ENCODE results near the gene ZNF467.

The ZNF467 gene

DNA sequence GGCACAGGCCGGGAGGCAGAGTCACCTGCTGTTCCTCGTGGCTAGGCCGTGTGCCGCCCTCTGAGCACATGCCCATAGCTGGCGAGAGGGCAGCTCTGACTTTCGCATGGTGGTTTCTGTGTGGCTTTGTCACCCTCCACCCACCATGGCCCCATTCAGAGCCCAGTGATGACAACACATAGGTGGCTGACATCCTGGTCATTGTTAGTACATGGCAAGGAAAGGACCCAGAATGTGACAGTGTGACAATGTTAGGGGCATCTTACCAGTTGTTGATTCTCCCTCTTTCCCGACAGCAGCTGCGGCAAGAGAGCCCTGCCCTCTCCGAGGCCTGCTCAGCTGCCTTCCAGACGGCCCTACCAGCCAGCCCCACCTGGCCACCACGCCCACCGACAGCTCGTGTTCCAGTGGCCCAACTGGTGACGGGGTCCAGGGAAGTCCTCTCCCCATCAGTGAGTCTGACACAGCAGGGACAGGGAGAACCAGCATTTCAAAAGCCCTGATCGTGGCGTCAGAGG, 52.2 kb downstream of the ZNF467 start:
- TF ChIP-seq ZNF8 (CRISPR knock-in tag; IDR thresholded peaks at IDR 0.05) (no peak), TOX (CRISPR knock-in tag; IDR thresholded peaks at IDR 0.05; ENCODE audit: borderline replicate concordance) (no peak), POU6F1 (CRISPR knock-in tag; IDR thresholded peaks at IDR 0.05; ENCODE audit: borderline replicate concordance, low read depth) (no peak), ZC3H10 (CRISPR knock-in tag; IDR thresholded peaks at IDR 0.05) (no peak)
- ATAC-seq, result no peak

- ATAC-seq, result peak; percentile 6; the same call in 1 of the 3 replicates
- TF ChIP-seq ISL1 (CRISPR knock-in tag; IDR thresholded peaks at IDR 0.05) (no peak), TCF4 (CRISPR knock-in tag; IDR thresholded peaks at IDR 0.05; ENCODE audit: borderline replicate concordance) (0 out of 2 replicates have a peak, but pooled peaks have one; percentile 21), ZFP30 (CRISPR knock-in tag; IDR thresholded peaks at IDR 0.05) (no peak)
These were observed 52.9 kb downstream of the ZNF467 start for GRCh38 chr7:149720372-149721083.

DNA sequence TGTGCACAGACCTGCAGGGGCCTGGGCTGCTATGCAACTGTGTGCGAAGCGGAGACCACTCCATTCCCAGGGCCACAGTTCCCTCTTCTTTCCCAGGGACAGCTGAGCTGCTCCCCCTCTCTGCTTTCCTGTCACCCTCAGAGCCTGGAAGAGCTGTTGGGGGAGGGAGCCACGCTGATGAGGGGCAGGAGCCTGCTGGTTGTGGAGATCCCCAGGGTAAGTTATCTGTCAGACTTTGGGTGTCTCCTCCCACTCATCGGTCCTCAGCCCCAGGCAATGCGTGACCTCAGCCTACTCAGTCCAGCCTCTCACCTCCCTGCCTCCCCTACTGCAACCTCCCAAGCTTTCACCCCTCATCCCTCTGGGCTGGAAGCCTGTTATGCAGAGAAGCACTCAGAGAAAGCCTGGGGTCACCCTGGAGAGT, 53.5 kb downstream of the ZNF467 start:
- TF ChIP-seq TCF4 (CRISPR knock-in tag; IDR thresholded peaks at IDR 0.05; ENCODE audit: borderline replicate concordance), result no peak
- TF ChIP-seq ZNF565 (CRISPR knock-in tag; conservative IDR thresholded peaks at IDR 0.05; ENCODE audit: low read depth), result no peak
- no peak for TF ChIP-seq ESRRG (CRISPR knock-in tag; IDR thresholded peaks at IDR 0.05)
- no peak for ATAC-seq

- TF ChIP-seq ZFP3 (CRISPR knock-in tag; IDR thresholded peaks at IDR 0.05), result no peak
- TF ChIP-seq PPARA (CRISPR knock-in tag; IDR thresholded peaks at IDR 0.05; ENCODE audit: borderline replicate concordance), result no peak
- no peak for TF ChIP-seq TCF4 (CRISPR knock-in tag; IDR thresholded peaks at IDR 0.05; ENCODE audit: borderline replicate concordance)
- TF ChIP-seq CSDC2 (CRISPR knock-in tag; IDR thresholded peaks at IDR 0.05), result no peak
- no peak for TF ChIP-seq PATZ1 (CRISPR knock-in tag; IDR thresholded peaks at IDR 0.05; ENCODE audit: borderline replicate concordance)
- no peak for TF ChIP-seq OSR1 (CRISPR knock-in tag; IDR thresholded peaks at IDR 0.05)
- no peak for ATAC-seq
These were observed 54.1 kb downstream of the ZNF467 start for GRCh38 chr7:149719050-149719899.

- TF ChIP-seq ZNF565 (CRISPR knock-in tag; conservative IDR thresholded peaks at IDR 0.05; ENCODE audit: low read depth), result no peak
- no peak for TF ChIP-seq RARB (CRISPR knock-in tag; IDR thresholded peaks at IDR 0.05)
- TF ChIP-seq, protein P1, sequence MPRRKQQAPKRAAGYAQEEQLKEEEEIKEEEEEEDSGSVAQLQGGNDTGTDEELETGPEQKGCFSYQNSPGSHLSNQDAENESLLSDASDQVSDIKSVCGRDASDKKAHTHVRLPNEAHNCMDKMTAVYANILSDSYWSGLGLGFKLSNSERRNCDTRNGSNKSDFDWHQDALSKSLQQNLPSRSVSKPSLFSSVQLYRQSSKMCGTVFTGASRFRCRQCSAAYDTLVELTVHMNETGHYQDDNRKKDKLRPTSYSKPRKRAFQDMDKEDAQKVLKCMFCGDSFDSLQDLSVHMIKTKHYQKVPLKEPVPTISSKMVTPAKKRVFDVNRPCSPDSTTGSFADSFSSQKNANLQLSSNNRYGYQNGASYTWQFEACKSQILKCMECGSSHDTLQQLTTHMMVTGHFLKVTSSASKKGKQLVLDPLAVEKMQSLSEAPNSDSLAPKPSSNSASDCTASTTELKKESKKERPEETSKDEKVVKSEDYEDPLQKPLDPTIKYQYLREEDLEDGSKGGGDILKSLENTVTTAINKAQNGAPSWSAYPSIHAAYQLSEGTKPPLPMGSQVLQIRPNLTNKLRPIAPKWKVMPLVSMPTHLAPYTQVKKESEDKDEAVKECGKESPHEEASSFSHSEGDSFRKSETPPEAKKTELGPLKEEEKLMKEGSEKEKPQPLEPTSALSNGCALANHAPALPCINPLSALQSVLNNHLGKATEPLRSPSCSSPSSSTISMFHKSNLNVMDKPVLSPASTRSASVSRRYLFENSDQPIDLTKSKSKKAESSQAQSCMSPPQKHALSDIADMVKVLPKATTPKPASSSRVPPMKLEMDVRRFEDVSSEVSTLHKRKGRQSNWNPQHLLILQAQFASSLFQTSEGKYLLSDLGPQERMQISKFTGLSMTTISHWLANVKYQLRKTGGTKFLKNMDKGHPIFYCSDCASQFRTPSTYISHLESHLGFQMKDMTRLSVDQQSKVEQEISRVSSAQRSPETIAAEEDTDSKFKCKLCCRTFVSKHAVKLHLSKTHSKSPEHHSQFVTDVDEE (CRISPR knock-in tag; IDR thresholded peaks at IDR 0.05), result no peak
- no peak for TF ChIP-seq ZNF70 (CRISPR knock-in tag; IDR thresholded peaks at IDR 0.05)
- ATAC-seq, result no peak
These were observed 54.7 kb downstream of the ZNF467 start for GRCh38 chr7:149718730-149719049.

DNA sequence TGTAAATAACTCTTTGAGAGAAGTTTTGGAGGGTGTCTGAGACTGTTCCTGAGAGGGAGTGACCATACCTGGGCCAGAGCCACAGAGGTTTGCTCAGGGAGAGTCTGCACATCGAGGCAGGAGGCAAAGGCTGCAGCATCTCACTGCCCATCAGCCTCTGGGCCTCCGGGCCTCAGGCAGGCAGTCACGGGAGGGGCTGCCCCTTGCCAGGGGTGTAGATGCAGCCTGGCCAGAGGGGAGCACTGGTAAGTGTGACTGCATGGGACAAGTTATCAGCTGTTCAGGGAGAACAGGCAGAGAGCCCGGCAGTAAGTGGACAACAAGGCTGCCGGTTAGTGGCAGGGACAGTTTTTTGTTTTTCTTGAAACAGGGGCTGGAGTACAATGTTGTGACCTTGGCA, 55.9 kb downstream of the ZNF467 start:
- no peak for ATAC-seq
- TF ChIP-seq CSDC2 (CRISPR knock-in tag; IDR thresholded peaks at IDR 0.05), result no peak
- no peak for TF ChIP-seq PATZ1 (CRISPR knock-in tag; IDR thresholded peaks at IDR 0.05; ENCODE audit: borderline replicate concordance)
- no peak for TF ChIP-seq ZNF8 (CRISPR knock-in tag; IDR thresholded peaks at IDR 0.05)
- TF ChIP-seq ZFP30 (CRISPR knock-in tag; IDR thresholded peaks at IDR 0.05), result no peak
- no peak for TF ChIP-seq ZC3H10 (CRISPR knock-in tag; IDR thresholded peaks at IDR 0.05)
- TF ChIP-seq ISL1 (CRISPR knock-in tag; IDR thresholded peaks at IDR 0.05), result no peak
- TF ChIP-seq, protein P2, sequence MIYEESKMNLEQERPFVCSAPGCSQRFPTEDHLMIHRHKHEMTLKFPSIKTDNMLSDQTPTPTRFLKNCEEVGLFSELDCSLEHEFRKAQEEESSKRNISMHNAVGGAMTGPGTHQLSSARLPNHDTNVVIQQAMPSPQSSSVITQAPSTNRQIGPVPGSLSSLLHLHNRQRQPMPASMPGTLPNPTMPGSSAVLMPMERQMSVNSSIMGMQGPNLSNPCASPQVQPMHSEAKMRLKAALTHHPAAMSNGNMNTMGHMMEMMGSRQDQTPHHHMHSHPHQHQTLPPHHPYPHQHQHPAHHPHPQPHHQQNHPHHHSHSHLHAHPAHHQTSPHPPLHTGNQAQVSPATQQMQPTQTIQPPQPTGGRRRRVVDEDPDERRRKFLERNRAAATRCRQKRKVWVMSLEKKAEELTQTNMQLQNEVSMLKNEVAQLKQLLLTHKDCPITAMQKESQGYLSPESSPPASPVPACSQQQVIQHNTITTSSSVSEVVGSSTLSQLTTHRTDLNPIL (CRISPR knock-in tag; IDR thresholded peaks at IDR 0.05; ENCODE audit: low read depth), result no peak
- TF ChIP-seq PPARA (CRISPR knock-in tag; IDR thresholded peaks at IDR 0.05; ENCODE audit: borderline replicate concordance), result no peak
- TF ChIP-seq TOX (CRISPR knock-in tag; IDR thresholded peaks at IDR 0.05; ENCODE audit: borderline replicate concordance), result no peak

Data from SK-N-SH treated with all-trans-retinoic acid at 6 μM for 48 hours (cell line).